Epithelial cell of proximal tubule (primary cell): ENCODE results near the gene COBL. TPM values are rescaled to one million over a fixed set of nuclear protein-coding genes. Genes with fewer than 3 reads are reported as not detected.

Experiments
- DNase-seq: peaks from one replicate; pipeline ENCODE4 v3.0.0-alpha.2; 2011; ENCODE audit warnings: low read depth
- H3K4me3 ChIP-seq: 2 replicates; pipeline ENCODE4 v1.5.1; 2011; ENCODE audit warnings: low read depth, mild to moderate bottlenecking, low read length
- total RNA-seq: library from RNA; depleted of rRNA; stranded (reverse); fragments of >200 nt; gene quantifications from 2 replicates; pipeline ENCODE4 v1.2.3, GENCODE V29; 2015
- TF ChIP-seq, protein P1 (sequence below): conservative IDR thresholded peaks from 2 replicates; pipeline ENCODE4 v1.5.1; 2012; ENCODE audit warnings: low read depth, mild to moderate bottlenecking, low read length

Gene COBL
- total RNA-seq, 1 donor from 2014 or later: 6.6 TPM

DNA sequence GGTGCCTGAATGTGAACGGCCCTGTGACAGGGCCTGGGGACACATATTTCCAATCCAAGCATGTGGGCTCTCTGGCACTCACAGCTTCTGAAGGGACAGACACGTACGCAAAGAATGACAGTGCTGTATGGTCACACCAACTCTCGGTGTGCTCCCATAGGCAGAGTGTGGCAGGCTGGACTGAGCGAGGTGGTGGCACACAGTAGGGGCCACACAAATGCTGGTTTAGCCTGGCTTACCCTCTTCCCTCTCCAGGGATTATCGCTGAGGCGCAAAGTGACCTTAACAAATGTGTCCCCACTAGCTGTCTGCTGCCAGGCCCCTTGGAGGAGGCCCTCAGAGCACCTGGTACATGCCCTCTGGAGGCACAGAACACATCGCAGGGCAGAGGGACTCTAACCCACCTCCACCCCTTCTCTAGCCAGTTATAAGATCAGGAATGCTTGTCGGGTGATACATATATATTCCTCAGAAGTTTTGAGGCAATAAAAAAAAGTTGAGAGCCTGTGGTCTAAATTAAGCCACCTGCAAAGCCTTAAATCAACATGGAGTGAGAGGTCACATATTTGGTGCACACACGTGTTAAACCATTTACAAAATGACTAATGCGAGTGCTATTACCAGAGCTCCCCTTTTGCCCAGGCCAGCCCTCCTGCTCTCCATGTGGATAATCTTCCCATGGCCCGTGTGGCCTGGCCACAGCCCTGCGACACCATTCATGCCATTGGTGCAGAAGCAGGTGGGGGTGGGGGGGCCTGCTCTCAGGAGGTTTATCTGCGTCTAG lies 271.1 kb downstream of the COBL start:
- TF ChIP-seq, protein P1, sequence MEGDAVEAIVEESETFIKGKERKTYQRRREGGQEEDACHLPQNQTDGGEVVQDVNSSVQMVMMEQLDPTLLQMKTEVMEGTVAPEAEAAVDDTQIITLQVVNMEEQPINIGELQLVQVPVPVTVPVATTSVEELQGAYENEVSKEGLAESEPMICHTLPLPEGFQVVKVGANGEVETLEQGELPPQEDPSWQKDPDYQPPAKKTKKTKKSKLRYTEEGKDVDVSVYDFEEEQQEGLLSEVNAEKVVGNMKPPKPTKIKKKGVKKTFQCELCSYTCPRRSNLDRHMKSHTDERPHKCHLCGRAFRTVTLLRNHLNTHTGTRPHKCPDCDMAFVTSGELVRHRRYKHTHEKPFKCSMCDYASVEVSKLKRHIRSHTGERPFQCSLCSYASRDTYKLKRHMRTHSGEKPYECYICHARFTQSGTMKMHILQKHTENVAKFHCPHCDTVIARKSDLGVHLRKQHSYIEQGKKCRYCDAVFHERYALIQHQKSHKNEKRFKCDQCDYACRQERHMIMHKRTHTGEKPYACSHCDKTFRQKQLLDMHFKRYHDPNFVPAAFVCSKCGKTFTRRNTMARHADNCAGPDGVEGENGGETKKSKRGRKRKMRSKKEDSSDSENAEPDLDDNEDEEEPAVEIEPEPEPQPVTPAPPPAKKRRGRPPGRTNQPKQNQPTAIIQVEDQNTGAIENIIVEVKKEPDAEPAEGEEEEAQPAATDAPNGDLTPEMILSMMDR: no peak
- no peak overlapping the region for H3K4me3 ChIP-seq
- peak; percentile 92 for DNase-seq

DNA sequence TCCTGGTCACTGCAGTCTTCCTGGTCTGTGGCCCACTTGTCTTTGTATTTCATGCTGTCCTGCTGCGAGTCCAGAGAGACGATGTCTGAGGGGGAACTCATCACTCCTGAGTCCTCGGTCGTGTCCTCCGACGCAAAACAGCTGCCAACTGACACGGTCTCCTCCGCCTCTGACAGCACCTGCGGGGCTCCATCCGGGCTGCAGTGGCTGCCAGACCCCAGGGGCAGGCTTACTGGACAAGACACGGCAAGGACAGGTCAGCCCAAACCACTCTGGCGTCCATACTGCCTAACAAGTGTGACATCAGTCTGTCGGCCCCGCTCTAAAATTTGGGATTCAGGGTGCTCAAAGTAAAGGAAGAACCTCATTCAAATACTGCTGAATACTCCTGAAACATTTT lies 273.1 kb downstream of the COBL start:
- DNase-seq: no peak
- TF ChIP-seq, protein P1: no peak
- no peak overlapping the region for H3K4me3 ChIP-seq

DNA sequence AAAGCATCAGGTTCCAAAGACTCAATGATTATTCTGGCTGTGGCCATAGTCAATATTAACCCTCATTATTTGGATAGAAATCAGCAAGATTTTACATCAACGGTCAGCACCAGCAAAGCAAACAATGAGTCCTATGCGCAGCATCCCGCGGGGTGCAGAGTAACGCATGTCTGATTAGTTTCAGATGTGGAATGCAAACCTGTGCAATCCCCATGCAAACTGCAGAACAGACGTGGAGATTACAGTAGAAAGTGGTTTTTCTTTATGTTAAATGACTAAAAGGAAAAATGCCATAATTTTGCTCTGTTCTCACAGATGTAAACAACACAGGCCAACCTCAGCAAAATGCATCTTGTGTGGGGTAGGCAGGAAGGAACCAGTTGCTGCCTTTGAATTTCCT lies 275.8 kb downstream of the COBL start:
- H3K4me3 ChIP-seq: no peak overlapping the region
- TF ChIP-seq, protein P1: no peak
- DNase-seq: no peak

DNA sequence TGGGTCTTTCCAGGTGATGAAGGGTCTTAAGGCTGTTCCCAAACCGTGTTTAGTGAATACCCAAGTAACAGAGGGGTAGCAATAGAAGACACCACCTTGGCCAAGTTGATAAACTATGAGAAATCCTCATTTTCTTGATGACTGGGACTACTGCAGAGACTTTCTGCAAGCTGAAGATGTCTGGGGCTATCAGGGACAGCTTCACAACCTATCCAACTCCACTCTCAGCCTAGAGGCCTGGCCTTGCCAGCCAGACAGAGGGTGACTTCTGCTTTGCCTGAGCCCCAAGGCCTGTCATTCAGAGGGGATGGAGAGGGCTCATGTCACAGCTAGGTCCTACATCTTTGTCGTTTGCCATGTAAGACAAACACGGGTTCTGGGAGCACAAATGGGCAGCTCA lies 278.0 kb downstream of the COBL start:
- DNase-seq: no peak
- H3K4me3 ChIP-seq: no peak overlapping the region
- TF ChIP-seq, protein P1: no peak

DNA sequence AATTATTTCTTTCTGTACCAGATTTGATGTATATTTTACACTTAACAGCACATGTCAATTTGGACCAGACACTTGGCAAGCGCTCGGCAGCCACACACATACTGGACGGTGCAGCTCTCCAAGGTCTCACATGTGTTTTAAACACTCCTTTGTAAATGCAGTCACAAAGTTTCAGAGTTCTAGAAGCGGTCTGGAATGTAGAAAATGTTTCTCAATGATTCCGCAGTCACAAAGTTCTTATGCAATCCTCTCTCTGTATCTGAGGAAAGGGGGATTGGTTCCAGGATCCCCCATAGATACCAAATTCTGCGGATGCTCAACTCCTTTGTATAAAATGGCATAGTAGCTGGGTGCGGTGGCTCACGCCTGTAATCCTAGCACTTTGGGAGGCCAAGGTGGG lies 280.9 kb downstream of the COBL start:
- TF ChIP-seq, protein P1: no peak
- DNase-seq: no peak
- no peak overlapping the region for H3K4me3 ChIP-seq

DNA sequence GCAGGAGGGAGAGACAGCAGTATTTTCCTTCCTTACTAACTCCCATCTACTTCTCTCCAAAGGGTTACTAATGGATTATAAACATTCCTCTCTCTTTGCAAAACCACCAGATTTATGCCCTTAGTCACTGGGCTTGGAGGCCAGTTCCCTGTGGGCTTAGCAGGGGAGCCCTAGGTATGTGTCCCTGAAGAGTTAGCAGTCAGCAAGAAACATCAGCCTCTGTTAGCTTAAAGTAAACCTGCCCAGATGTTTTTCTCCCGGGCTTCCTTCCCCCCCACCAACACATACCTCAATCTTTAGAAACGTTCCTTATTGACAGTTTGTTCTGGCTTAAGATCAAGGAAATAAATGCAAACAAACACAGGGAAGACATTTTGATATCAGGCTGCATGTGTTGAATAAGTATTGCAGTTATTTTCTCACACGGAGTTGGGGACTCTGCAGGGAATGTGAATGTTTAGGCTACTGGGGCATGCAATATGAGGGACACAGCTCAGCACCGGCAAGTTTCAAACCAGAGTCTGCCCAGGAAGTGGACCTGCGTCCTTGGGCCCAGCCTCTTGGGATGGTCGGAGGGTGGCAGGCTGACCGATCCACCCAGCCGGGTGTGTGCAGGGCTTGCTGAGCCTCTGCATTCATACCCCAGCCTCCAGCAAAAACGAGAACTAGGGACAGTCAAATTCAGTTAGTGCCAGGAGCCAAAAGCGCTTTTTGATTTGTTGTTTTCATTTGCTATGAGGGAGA lies 281.9 kb downstream of the COBL start:
- DNase-seq: no peak
- H3K4me3 ChIP-seq: no peak overlapping the region
- TF ChIP-seq, protein P1: no peak
